ENCODE measurements around the gene S1PR4. TPM values are rescaled to one million over a fixed set of nuclear protein-coding genes. Genes with fewer than 3 reads are reported as not detected.

Gene S1PR4
- total RNA-seq, 4 donors from 2014 or later: 0.53 to 4.2 (median 1.9) TPM

DNA sequence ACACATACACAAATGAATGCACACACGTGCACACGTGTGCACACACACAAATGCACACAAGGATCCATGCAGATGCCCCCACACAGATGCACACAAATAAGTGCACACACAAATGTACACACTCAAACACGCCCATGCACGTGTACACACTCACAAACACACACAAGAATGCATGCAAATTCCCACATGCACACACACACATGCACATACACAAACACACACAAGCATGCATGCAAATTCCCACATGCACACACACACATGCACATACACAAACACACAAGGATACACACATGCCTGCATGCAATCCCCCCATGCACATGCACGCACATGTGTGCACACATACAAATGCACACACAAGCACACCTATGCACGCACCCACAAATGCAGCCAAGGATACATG is 29.5 kb upstream of the S1PR4 start:
- 91 to 92% methylated on average over 5 to 6 of the region's 6 CpGs for WGBS, 2 donors
- intact Hi-C loops (cut with DNase I): no loop called here
- no peak for DNase-seq
- Histone ChIP-seq H3K27ac (no peak overlapping the region), H3K4me3 (no peak overlapping the region), H3K27me3 (peaks cover 0 to 6% (median 0%) of the 10 kb centered on the region in 4 donors), H3K36me3 (peaks cover 0 to 72% (median 16%) of the 10 kb centered on the region in 3 donors), H3K4me1 (peaks cover 0 to 9% (median 0%) of the 10 kb centered on the region in 3 donors), H3K9me3 (no peaks in the 10 kb centered on the region)
- TF ChIP-seq, protein P1, sequence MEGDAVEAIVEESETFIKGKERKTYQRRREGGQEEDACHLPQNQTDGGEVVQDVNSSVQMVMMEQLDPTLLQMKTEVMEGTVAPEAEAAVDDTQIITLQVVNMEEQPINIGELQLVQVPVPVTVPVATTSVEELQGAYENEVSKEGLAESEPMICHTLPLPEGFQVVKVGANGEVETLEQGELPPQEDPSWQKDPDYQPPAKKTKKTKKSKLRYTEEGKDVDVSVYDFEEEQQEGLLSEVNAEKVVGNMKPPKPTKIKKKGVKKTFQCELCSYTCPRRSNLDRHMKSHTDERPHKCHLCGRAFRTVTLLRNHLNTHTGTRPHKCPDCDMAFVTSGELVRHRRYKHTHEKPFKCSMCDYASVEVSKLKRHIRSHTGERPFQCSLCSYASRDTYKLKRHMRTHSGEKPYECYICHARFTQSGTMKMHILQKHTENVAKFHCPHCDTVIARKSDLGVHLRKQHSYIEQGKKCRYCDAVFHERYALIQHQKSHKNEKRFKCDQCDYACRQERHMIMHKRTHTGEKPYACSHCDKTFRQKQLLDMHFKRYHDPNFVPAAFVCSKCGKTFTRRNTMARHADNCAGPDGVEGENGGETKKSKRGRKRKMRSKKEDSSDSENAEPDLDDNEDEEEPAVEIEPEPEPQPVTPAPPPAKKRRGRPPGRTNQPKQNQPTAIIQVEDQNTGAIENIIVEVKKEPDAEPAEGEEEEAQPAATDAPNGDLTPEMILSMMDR (IDR thresholded peaks at IDR 0.05): no peak
- no peak for TF ChIP-seq POLR2A (IDR thresholded peaks at IDR 0.05)

DNA sequence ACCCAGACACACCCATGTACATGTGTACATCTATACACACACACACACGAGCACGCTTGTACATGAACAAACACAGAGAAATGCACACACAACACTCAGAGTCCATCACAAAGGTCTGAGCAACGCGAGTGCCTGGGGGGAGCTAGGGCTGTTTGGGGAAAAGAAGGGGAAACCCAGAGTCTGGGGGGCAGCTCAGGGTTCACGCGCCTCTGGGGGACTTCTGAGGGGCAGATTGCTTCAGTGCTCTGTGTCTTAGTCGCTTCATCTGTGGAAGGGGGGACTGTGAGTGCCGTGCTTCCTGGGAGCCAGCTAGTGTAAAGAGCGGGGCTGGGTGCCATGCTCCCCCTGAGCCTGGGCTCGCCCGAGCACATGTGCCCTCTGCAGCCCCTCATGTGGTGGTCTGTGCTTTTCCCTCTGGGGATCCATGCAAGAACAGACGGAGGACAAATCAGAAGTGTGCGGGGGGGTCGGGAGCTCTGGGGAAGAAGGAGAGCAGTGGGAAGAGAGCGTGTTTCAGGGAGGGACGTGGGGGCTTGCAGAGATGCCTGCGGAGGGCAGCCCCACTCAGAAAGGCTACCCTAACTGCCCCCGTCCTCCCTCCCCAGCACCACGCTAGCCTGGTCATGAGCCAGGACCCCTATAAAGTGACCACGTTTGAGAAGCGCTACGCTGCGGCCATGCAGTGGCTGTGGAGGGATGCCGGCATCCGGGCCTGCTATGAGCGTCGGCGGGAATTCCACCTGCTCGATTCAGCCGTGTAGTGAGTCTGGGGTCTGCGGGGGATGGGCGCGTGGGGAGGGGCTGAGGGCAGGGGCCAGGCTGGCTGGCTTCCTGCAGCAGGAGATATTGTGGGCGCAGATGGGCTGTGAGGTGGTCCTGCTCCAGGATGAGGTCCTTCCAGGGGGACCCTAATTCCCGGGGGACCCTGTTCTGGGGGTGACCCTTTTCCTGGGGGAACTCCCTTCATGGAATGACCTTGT is 28.8 kb upstream of the S1PR4 start:
- no peaks in the 10 kb centered on the region for H3K9me3 ChIP-seq
- no peak overlapping the region for H3K27ac ChIP-seq
- H3K4me3 ChIP-seq: no peak overlapping the region
- DNase-seq: no peak
- intact Hi-C loops (cut with DNase I): no loop called here
- peaks cover 0 to 6% (median 0%) of the 10 kb centered on the region in 4 donors for H3K27me3 ChIP-seq
- peaks cover 3 to 16% (median 4%) of the 10 kb centered on the region in 3 donors for H3K4me1 ChIP-seq
- H3K36me3 ChIP-seq: peaks cover 0 to 75% (median 16%) of the 10 kb centered on the region in 3 donors
- TF ChIP-seq POLR2A (IDR thresholded peaks at IDR 0.05): no peak
- TF ChIP-seq, protein P1 (IDR thresholded peaks at IDR 0.05): no peak
- 79 to 80% methylated on average over 17 to 31 of the region's 35 CpGs for WGBS, 2 donors

DNA sequence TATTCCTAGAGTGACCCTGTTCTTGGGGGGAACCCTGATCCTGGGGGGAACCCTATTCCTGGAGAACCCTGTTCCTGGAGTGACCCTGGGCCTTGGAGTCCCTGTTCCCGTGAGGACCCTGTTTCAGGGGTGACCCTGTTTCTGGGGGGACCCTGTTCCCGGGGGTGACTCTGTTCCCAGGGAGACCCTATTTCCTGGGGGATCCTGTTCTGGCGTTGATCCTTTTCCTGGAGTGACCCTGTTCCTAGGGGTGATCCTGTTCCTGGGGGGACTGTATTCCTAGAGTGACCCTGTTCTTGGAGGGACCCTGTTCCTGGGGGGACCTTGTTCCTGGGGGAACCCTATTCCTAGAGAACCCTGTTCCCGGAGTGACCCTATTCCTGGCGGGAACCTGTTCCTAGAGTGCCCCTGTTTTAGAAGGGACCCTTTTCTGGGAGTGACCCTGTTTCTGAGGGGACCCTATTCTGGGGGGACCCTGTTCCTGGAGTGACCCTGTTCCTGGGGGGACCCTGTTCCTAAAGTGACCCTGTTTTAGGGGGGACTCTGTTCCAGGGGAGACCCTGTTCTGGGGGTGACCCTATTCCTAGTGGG is 27.7 kb upstream of the S1PR4 start:
- 76% methylated on average over 2 of the region's 5 CpGs; no CpG with 5 or more reads in 1 of the 2 donors for WGBS, 2 donors
- TF ChIP-seq POLR2A (IDR thresholded peaks at IDR 0.05): no peak
- TF ChIP-seq, protein P1 (IDR thresholded peaks at IDR 0.05): no peak
- H3K27ac ChIP-seq: no peak overlapping the region
- H3K36me3 ChIP-seq: peaks cover 0 to 80% (median 16%) of the 10 kb centered on the region in 3 donors
- H3K4me1 ChIP-seq: peaks cover 8 to 23% (median 12%) of the 10 kb centered on the region in 3 donors
- no peak overlapping the region for H3K4me3 ChIP-seq
- H3K9me3 ChIP-seq: no peaks in the 10 kb centered on the region
- intact Hi-C loops (cut with DNase I): no loop called here
- no peak for DNase-seq
- peaks cover 0 to 6% (median 0%) of the 10 kb centered on the region in 4 donors for H3K27me3 ChIP-seq

DNA sequence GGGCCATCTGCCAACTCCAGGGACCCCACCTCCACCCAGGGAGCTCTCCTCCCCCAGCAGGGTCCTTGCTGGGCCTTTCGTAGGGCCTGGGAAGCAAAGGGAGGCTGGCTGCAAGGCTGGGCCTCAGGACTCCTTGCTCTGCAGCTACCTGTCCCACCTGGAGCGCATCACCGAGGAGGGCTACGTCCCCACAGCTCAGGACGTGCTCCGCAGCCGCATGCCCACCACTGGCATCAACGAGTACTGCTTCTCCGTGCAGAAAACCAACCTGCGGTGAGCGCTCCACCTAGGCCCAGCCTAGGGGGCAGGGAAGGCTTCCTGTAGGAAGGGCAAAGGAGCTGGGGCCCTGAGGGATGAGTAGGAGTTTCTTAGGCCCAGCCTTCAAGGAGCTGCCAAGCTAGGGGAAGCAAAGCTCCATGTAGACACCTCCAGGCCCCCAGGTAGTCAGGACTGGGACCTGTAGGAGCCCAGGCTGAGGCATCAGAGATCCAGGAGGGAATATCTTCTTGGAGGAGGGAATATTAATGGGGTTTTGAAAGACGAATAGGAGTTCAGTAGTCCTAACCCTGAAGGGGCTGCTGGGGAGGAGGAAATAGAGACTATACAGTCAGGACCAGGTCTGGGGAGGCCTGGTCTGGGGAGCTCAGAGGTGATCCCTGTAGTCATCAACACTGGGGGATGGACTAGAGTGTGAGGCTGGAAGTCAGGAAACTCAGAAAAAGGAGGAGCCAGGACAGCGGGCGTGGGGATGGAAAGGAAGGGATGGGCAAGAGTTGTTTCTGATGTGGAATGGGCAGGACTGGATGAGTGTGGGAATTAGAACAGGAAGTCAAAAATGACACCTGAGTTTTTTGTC is 26.8 kb upstream of the S1PR4 start:
- H3K4me1 ChIP-seq: peaks cover 8 to 17% (median 12%) of the 10 kb centered on the region in 3 donors
- 33 to 75% methylated on average over 3 to 9 of the region's 14 CpGs for WGBS, 2 donors
- H3K9me3 ChIP-seq: no peaks in the 10 kb centered on the region
- intact Hi-C loops (cut with DNase I): no loop called here
- H3K27me3 ChIP-seq: peaks cover 0 to 6% (median 0%) of the 10 kb centered on the region in 4 donors
- no peak for DNase-seq
- H3K4me3 ChIP-seq: no peak overlapping the region
- H3K36me3 ChIP-seq: peaks cover 0 to 80% (median 16%) of the 10 kb centered on the region in 3 donors
- no peak overlapping the region for H3K27ac ChIP-seq
- no peak for TF ChIP-seq POLR2A (IDR thresholded peaks at IDR 0.05)
- TF ChIP-seq, protein P1 (IDR thresholded peaks at IDR 0.05): no peak
